ENCODE results near the gene NDUFS5. TPM values are rescaled to one million over a fixed set of nuclear protein-coding genes. Genes with fewer than 3 reads are reported as not detected.
A peak's percentile ranks its signal among the peaks of the same experiment; 100 is the strongest.

NDUFS5 gene
- total RNA-seq, 2 donors from 2014 or later: 192 to 243 TPM

GRCh38 chr1:38990738-38991637, 35.2 kb upstream of the NDUFS5 start, which contains the start of gene AKIRIN1:
AKIRIN1 (plus strand) TSS chr1:38991276; CDS start chr1:38991381, 105 bp downstream.
- TF ChIP-seq POLR2A (IDR thresholded peaks at IDR 0.05): peak; percentile 84 to 91 (median 85)
- peak in 3 of 7 experiments; percentile 16 to 52 (median 38) for TF ChIP-seq CTCF (IDR thresholded peaks at IDR 0.05)
- Histone ChIP-seq H3K27me3 (no peaks in the 10 kb centered on the region), H3K27ac (peak within 1 kb of the TSS; percentile 80 to 97 (median 89)), H3K36me3 (replicated peaks in 1 of 2; ENCODE audit: insufficient read depth in 1 of 2, low read depth in 2 of 2) (no peaks in the 10 kb centered on the region), H3K9me3 (no peaks in the 10 kb centered on the region), H3K4me3 (peak within 1 kb of the TSS; percentile 93 to 99), H3K4me1 (peaks cover 20% of the 10 kb centered on the region)
- WGBS, 2 donors: 1% methylated on average over 7 to 68 of the region's 76 CpGs
- intact Hi-C loops (cut with DNase I): loop anchor here (10.0 kb wide), 1 partner anchor 136 kb away; the partner anchor contains the start of gene RRAGC
- ATAC-seq (peak; percentile 98), DNase-seq (peak; percentile 98 to 100 (median 99))

- H3K27ac ChIP-seq: peak overlapping the region; percentile 80 to 97 (median 89)
- DNase-seq (peak; percentile 29 to 34 (median 30)), ATAC-seq (no peak)
- WGBS, 2 donors: 0 to 1% methylated on average over 18 to 30 of the region's 30 CpGs
- H3K36me3 ChIP-seq (replicated peaks in 1 of 2; ENCODE audit: insufficient read depth in 1 of 2, low read depth in 2 of 2): no peaks in the 10 kb centered on the region
- intact Hi-C loops (cut with DNase I): loop anchor here (10.0 kb wide), 1 partner anchor 137 kb away; the partner anchor contains the start of gene RRAGC
- H3K4me1 ChIP-seq: peaks cover 29% of the 10 kb centered on the region
- no peaks in the 10 kb centered on the region for H3K9me3 ChIP-seq
- no peaks in the 10 kb centered on the region for H3K27me3 ChIP-seq
- TF ChIP-seq POLR2A (IDR thresholded peaks at IDR 0.05) (no peak), CTCF (IDR thresholded peaks at IDR 0.05) (no peak)
- peak overlapping the region; percentile 93 to 99 for H3K4me3 ChIP-seq
Observed at GRCh38 chr1:38991638-38992411, 34.3 kb upstream of the NDUFS5 start.

DNA sequence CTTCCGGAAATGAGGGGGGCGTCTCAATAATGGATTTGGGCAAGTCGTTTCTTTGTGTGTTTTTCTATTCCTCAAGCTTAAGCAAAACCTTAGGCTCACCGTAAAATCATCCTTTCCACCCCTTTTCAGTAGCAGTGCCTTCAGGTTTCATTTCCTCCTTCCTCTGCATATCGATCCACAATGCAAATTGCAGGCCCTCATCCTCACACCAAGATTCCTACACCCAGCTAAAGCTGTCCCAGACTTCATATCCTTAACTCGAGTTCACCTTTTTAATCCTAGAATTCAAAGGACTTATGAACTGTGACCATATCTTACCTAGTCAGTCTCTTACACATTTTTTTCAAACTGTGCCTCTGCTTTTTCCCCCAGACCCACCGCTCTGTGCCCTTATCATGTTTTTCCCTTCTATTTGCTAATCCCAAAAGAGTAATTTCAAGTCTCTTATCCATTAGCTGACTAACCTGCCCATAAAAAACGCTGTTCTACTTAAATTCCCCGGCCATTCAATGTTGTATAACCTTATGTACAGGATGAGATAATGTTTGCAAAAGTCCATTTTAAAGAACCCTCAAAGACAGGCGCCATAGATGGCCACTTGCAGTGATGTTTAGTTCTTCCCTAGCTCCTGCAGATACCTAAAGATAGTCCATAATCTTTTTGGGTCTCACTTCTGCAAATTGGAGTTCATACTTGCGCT, 33.6 kb upstream of the NDUFS5 start:
- DNase-seq (no peak), ATAC-seq (no peak)
- peak overlapping the region in 1 of 2 donors; percentile 99 for H3K4me3 ChIP-seq
- H3K27me3 ChIP-seq: no peaks in the 10 kb centered on the region
- intact Hi-C loops (cut with DNase I): loop anchor here (10.0 kb wide), 1 partner anchor 138 kb away; the partner anchor contains the start of gene RRAGC
- WGBS, 2 donors: 13 to 17% methylated on average over 11 of the region's 11 CpGs
- H3K9me3 ChIP-seq: no peaks in the 10 kb centered on the region
- H3K36me3 ChIP-seq (replicated peaks in 1 of 2; ENCODE audit: insufficient read depth in 1 of 2, low read depth in 2 of 2): no peaks in the 10 kb centered on the region
- H3K27ac ChIP-seq: peak overlapping the region in 2 of 4 donors; percentile 94 to 97
- peaks cover 34% of the 10 kb centered on the region for H3K4me1 ChIP-seq
- TF ChIP-seq POLR2A (IDR thresholded peaks at IDR 0.05): no peak
- TF ChIP-seq CTCF (IDR thresholded peaks at IDR 0.05): no peak

DNA sequence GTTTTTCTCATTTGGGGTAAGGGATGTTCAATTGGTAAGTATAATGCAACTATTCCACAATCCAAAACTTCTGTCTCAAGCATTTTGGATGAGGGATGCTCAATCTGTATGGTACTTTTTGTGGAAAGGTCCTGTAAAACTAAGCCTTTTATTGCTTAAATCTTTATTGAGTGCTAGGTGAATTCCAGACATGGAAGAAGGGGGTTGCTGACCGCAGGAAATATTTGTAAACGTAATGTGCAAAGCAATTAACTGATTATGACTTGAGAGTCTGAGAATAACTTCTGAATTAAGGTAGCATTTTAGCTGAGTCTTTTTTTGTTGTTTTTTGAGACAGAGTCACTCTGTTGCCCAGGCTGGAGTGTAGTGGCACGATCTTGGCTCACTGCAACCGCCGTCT, 32.0 kb upstream of the NDUFS5 start:
- intact Hi-C loops (cut with DNase I): loop anchor here (10.0 kb wide), 1 partner anchor 139 kb away; the partner anchor contains the start of gene RRAGC
- ATAC-seq: no peak
- peaks cover 38% of the 10 kb centered on the region for H3K4me1 ChIP-seq
- no peaks in the 10 kb centered on the region for H3K27me3 ChIP-seq
- no peak overlapping the region for H3K4me3 ChIP-seq
- no peak for DNase-seq
- TF ChIP-seq CTCF (IDR thresholded peaks at IDR 0.05) (no peak), POLR2A (IDR thresholded peaks at IDR 0.05) (no peak)
- H3K27ac ChIP-seq: no peak overlapping the region
- WGBS, 2 donors: 66 to 85% methylated on average over 5 of the region's 5 CpGs
- H3K36me3 ChIP-seq (replicated peaks in 1 of 2; ENCODE audit: insufficient read depth in 1 of 2, low read depth in 2 of 2): peaks cover 0 to 3% of the 10 kb centered on the region in 2 donors
- H3K9me3 ChIP-seq: no peaks in the 10 kb centered on the region

All from body of pancreas (tissue), 4 donors.